ENCODE results near the gene RERE. TPM values are rescaled to one million over a fixed set of nuclear protein-coding genes. Genes with fewer than 3 reads are reported as not detected.

Gene RERE
- total RNA-seq, 2 donors from 2014 or later: 102 to 108 TPM

GRCh38 chr1:8370046-8370881, 447.2 kb downstream of the RERE start:
- no peaks in the 10 kb centered on the region for H3K27me3 Mint-ChIP-seq
- no peak overlapping the region for H3K4me3 Mint-ChIP-seq
- no peak for ATAC-seq
- H3K4me1 Mint-ChIP-seq: peaks cover 43% of the 10 kb centered on the region
- H3K36me3 Mint-ChIP-seq (ENCODE audit: low read depth): peaks cover 3% of the 10 kb centered on the region
- peak overlapping the region; percentile 89 for H3K27ac Mint-ChIP-seq
- no peaks in the 10 kb centered on the region for H3K9me3 ChIP-seq (ENCODE audit: control insufficient read depth, low read length, poor library complexity, severe bottlenecking)
- DNase-seq: no peak

- no peaks in the 10 kb centered on the region for H3K9me3 ChIP-seq (ENCODE audit: control insufficient read depth, low read length, poor library complexity, severe bottlenecking)
- Mint-ChIP-seq H3K27ac (peak overlapping the region; percentile 89), H3K4me1 (peaks cover 33% of the 10 kb centered on the region), H3K4me3 (no peak overlapping the region), H3K27me3 (no peaks in the 10 kb centered on the region), H3K36me3 (ENCODE audit: low read depth) (no peaks in the 10 kb centered on the region)
- DNase-seq (no peak), ATAC-seq (no peak)
Observed at GRCh38 chr1:8368956-8369639, 448.3 kb downstream of the RERE start.

GRCh38 chr1:8367571-8368194, 449.8 kb downstream of the RERE start:
- Mint-ChIP-seq H3K27ac (peak overlapping the region; percentile 92), H3K4me1 (peaks cover 28% of the 10 kb centered on the region), H3K4me3 (no peak overlapping the region), H3K27me3 (no peaks in the 10 kb centered on the region), H3K36me3 (ENCODE audit: low read depth) (no peaks in the 10 kb centered on the region)
- no peaks in the 10 kb centered on the region for H3K9me3 ChIP-seq (ENCODE audit: control insufficient read depth, low read length, poor library complexity, severe bottlenecking)
- DNase-seq (no peak), ATAC-seq (no peak)

GRCh38 chr1:8365661-8366362, 451.6 kb downstream of the RERE start:
- Mint-ChIP-seq H3K4me1 (peaks cover 14% of the 10 kb centered on the region), H3K4me3 (no peak overlapping the region), H3K36me3 (ENCODE audit: low read depth) (no peaks in the 10 kb centered on the region), H3K27me3 (no peaks in the 10 kb centered on the region), H3K27ac (peak overlapping the region; percentile 92)
- no peak for ATAC-seq
- DNase-seq: no peak
- H3K9me3 ChIP-seq (ENCODE audit: control insufficient read depth, low read length, poor library complexity, severe bottlenecking): no peaks in the 10 kb centered on the region

- no peaks in the 10 kb centered on the region for H3K9me3 ChIP-seq (ENCODE audit: control insufficient read depth, low read length, poor library complexity, severe bottlenecking)
- H3K27ac Mint-ChIP-seq: no peak overlapping the region
- no peaks in the 10 kb centered on the region for H3K27me3 Mint-ChIP-seq
- H3K36me3 Mint-ChIP-seq (ENCODE audit: low read depth): no peaks in the 10 kb centered on the region
- peaks cover 8% of the 10 kb centered on the region for H3K4me1 Mint-ChIP-seq
- ATAC-seq (no peak), DNase-seq (no peak)
- H3K4me3 Mint-ChIP-seq: no peak overlapping the region
Observed at GRCh38 chr1:8364528-8365442, 452.7 kb downstream of the RERE start.

- Mint-ChIP-seq H3K4me3 (no peak overlapping the region), H3K4me1 (peaks cover 8% of the 10 kb centered on the region), H3K36me3 (ENCODE audit: low read depth) (no peaks in the 10 kb centered on the region), H3K27ac (no peak overlapping the region), H3K27me3 (no peaks in the 10 kb centered on the region)
- DNase-seq (no peak), ATAC-seq (no peak)
- H3K9me3 ChIP-seq (ENCODE audit: control insufficient read depth, low read length, poor library complexity, severe bottlenecking): no peaks in the 10 kb centered on the region
Observed at GRCh38 chr1:8363767-8364301, 453.6 kb downstream of the RERE start.

GRCh38 chr1:8363186-8363766, 454.2 kb downstream of the RERE start:
- no peaks in the 10 kb centered on the region for H3K27me3 Mint-ChIP-seq
- DNase-seq (no peak), ATAC-seq (no peak)
- no peaks in the 10 kb centered on the region for H3K9me3 ChIP-seq (ENCODE audit: control insufficient read depth, low read length, poor library complexity, severe bottlenecking)
- no peak overlapping the region for H3K4me3 Mint-ChIP-seq
- no peak overlapping the region for H3K27ac Mint-ChIP-seq
- peaks cover 8% of the 10 kb centered on the region for H3K4me1 Mint-ChIP-seq
- no peaks in the 10 kb centered on the region for H3K36me3 Mint-ChIP-seq (ENCODE audit: low read depth)

GRCh38 chr1:8362701-8363101, 454.7 kb downstream of the RERE start:
- Mint-ChIP-seq H3K4me1 (peaks cover 6% of the 10 kb centered on the region), H3K36me3 (ENCODE audit: low read depth) (no peaks in the 10 kb centered on the region), H3K27ac (no peak overlapping the region), H3K27me3 (no peaks in the 10 kb centered on the region), H3K4me3 (no peak overlapping the region)
- DNase-seq: no peak
- H3K9me3 ChIP-seq (ENCODE audit: control insufficient read depth, low read length, poor library complexity, severe bottlenecking): no peaks in the 10 kb centered on the region
- ATAC-seq: no peak

GRCh38 chr1:8361198-8361849, 456.1 kb downstream of the RERE start:
- H3K27ac Mint-ChIP-seq: no peak overlapping the region
- no peak overlapping the region for H3K4me3 Mint-ChIP-seq
- ATAC-seq (no peak), DNase-seq (no peak)
- no peaks in the 10 kb centered on the region for H3K27me3 Mint-ChIP-seq
- H3K9me3 ChIP-seq (ENCODE audit: control insufficient read depth, low read length, poor library complexity, severe bottlenecking): no peaks in the 10 kb centered on the region
- peaks cover 6% of the 10 kb centered on the region for H3K4me1 Mint-ChIP-seq
- peaks cover 3% of the 10 kb centered on the region for H3K36me3 Mint-ChIP-seq (ENCODE audit: low read depth)

- H3K27ac Mint-ChIP-seq: no peak overlapping the region
- peaks cover 3% of the 10 kb centered on the region for H3K36me3 Mint-ChIP-seq (ENCODE audit: low read depth)
- DNase-seq (no peak), ATAC-seq (no peak)
- H3K9me3 ChIP-seq (ENCODE audit: control insufficient read depth, low read length, poor library complexity, severe bottlenecking): no peaks in the 10 kb centered on the region
- H3K4me3 Mint-ChIP-seq: no peak overlapping the region
- H3K27me3 Mint-ChIP-seq: no peaks in the 10 kb centered on the region
- H3K4me1 Mint-ChIP-seq: peaks cover 8% of the 10 kb centered on the region
Observed at GRCh38 chr1:8360493-8361197, 456.8 kb downstream of the RERE start.
